GM19467 (cell line): ENCODE results near the gene SLC16A5.
A peak's percentile ranks its signal among the peaks of the same experiment; 100 is the strongest.
"Not testable (repeated sequence)": the region's sequence is repeated elsewhere in the genome, so short reads cannot be mapped to it uniquely, and the experiment has no call there.

Experiments used
- ATAC-seq: cut with Tn5 transposase; IDR thresholded peaks from one replicate; pipeline ENCODE4 v1.9.1; 2021; ENCODE audit warnings: mild to moderate bottlenecking, moderate library complexity; ENCODE audit not compliant: unreplicated experiment

The SLC16A5 gene, protein sequence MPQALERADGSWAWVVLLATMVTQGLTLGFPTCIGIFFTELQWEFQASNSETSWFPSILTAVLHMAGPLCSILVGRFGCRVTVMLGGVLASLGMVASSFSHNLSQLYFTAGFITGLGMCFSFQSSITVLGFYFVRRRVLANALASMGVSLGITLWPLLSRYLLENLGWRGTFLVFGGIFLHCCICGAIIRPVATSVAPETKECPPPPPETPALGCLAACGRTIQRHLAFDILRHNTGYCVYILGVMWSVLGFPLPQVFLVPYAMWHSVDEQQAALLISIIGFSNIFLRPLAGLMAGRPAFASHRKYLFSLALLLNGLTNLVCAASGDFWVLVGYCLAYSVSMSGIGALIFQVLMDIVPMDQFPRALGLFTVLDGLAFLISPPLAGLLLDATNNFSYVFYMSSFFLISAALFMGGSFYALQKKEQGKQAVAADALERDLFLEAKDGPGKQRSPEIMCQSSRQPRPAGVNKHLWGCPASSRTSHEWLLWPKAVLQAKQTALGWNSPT

DNA sequence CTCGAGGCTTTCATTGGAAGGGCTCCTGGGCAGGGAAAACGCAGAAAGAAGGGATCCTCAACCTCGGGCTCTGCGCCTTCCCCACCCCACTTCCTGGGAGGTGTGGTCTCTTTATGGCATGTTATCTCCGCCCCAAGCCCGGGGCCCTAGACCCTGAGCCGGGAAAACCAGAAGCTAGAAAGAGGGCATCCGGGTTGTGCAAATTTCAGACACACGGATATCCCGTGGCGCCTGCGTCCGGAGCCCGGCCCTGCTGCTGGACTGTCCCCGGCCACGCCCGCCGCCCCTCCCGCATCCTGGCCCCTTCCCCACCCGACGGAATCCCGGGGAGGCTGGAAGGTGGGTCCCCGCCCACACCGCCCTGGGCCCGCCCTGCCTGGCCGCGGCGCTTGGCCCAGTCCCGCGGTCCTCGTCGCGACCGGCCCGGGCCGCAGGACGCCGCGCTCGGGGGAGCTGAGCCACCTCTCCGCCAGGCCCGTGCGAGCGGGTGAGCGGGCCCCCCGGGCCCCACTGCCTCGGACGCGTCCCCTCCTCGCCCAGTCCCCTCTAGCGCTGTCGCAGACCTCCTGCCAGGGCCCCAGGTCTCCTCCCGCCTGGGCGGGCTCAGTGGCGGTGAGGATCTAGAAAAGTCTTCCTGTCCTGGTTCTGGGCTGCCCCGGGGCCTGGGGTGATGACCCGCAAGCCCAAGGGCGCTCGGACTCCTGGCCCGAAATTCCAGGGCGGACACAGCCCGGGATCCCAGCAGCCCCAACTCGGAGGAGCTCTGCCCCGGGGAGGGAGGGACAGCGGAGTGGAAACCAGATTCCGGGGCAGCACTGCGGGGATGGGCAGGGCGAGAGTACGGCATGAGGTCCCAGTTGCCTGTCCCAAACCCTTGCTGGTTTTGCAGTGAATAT, at the start of gene SLC16A5:
Gene SLC16A5 (plus strand): TSS at position 397 of the 896 bp plus-strand sequence. CDS start 5,683 bp downstream, outside the sequence.
- peak; percentile 54 for ATAC-seq

DNA sequence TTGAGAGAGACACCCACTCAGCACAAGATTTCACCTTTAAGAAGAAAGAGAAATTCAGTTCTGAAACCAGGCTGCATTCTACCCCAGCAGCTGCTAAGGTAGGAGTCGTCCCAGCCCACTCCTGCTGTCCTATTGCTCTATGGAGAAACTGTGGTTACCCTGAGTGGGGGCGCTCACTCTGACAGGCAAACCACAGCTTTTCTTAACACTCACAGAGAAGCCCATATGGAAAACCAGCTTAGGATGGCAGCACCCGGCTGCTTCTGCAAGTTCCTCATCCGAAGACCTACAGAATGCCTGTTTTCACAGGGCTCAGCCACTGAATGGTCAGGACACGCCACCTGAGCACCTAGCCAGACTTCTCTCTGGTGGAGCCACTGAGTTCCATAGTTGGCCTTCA, 48.5 kb upstream of the SLC16A5 start:
- ATAC-seq, result no peak

GRCh38 chr17:75041656-75042280, 46.0 kb upstream of the SLC16A5 start:
- ATAC-seq, result no peak

DNA sequence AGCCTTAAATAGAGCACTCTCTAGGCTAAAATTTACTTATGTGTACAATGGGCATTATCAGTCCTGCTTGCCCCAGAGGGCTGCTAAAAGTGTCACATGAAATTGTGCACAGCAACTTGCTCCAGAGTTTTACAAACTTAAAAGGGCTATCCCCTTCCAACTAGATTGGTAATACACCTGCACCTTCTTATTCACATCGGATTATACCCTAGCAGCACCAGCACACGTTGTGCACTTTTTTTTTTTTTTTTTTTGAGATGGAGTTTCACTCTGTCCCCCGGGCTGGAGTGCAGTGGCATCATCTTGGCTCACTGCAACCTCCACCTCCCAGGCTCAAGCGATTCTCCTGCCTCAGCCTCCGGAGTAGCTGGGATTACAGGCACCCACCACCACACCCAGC, 44.0 kb upstream of the SLC16A5 start:
- not testable (repeated sequence) for ATAC-seq

DNA sequence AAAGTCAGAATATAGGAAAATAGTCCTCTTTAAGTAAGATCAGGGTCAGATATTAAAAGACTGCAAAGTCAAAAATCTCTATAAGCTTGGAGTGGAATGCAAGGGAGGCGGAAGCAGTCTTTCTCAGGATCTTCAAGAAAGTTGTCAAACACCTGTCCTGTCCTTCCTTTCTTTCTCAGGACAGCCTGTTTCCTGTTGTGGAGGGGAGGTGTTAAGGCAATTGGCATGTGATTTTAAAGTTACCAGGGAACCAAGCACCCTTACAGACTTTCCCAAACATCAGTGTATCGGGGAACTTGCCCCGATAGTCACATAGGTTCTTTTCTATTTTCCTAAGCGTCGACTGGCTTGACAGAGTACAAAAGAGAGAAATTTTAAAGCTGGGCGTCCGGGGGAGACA, 43.0 kb upstream of the SLC16A5 start:
- ATAC-seq, result no peak

DNA sequence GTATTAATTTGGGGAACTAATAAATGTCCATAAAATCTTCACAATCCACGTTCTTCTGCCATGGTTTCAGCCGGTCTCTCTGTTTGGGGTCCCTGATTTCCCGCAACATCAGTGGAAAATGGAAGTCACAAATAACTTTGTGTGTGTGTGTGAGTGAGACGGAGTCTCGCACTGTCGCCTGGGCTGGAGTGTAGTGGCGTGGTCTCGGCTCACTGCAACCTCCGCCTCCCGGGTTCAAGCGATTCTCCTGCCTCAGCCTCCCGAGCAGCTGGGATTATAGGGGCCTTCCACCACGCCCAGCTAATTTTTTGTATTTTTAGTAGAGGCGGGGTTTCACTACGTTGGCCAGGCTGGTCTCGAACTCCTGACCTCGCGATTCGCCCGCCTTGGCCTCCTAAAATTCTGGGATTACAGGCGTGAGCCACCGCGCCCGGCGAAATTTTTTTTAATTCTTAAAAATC, 41.8 kb upstream of the SLC16A5 start:
- ATAC-seq, result not testable (repeated sequence)

DNA sequence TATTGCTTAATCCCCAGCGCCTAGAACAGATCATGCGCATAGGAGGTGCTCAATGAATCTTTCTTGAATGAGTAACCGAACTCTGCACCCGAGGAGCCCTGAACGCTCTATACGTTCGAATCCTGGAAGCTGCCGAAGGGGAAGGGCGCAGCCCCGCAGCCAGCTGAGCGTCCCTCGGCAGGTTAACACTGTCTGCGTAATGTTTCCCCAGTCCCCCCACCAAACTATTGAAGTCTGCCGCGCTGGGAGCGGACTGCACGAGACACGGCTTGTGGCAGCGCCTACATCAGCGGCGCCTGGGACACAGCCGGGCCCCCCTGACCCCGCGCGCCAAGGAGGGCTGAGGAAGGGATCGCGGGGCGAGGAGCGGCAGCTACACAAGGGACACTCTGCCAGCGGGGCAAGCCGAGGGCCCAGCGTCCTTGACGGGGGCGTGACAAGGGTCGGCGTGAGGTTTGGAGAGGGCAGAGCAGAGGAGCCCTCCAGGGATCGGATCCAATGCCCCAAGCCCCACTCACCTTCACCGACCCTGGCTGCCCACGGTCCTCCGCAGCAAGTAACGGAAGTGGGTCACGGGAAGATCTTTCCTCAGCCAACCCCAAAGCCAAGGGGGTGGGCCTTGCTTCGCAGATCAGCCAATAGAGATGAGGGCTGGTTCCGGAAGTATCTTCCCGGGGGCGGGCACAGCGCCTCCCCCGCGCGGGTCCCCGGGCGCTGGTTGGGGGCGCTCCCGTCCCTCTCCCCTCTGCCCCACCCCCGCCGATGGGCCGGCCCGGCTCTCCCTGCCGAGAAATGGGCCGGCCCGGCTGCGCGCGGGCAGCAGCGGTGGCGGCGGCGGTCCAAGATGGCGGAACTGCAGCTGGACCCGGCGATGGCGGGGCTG, 41.1 kb upstream of the SLC16A5 start, which contains the start of the genes ATP5PD and KCTD2:
Gene ATP5PD (minus strand): TSS at position 563 of the 883 bp plus-strand sequence. CDS start 4,319 bp downstream, outside the sequence.
Gene KCTD2 (plus strand): TSS at position 819 of the 883 bp plus-strand sequence. CDS start 26 bp downstream, at position 845.
- peak; percentile 94 for ATAC-seq

GRCh38 chr17:75047398-75048098, 40.2 kb upstream of the SLC16A5 start:
- ATAC-seq, result no peak

GRCh38 chr17:75048249-75048878, 39.4 kb upstream of the SLC16A5 start:
- no peak for ATAC-seq

GRCh38 chr17:75049057-75049456, 38.7 kb upstream of the SLC16A5 start:
- ATAC-seq, result no peak

- ATAC-seq, result no peak
Observed at GRCh38 chr17:75049706-75050105, 38.0 kb upstream of the SLC16A5 start.

DNA sequence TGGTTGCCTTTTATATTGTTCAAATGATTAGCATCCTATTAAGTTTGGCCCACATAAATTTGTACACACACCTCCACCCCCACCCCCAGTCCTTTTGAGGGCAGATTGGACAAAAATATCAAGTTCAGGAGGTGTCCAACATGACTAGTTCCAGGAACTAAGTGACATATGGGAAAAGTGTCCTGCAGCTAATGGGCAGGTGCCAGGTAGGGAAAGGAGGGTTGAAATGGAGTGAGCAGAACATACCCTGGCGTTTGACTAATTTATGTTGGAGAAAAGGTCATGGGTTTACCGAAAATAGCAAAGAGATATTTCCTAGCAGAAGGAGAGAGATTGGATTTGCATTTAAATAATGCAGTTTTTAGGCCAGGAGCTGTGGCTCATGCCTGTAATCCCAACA, 35.8 kb upstream of the SLC16A5 start:
- no peak for ATAC-seq

GRCh38 chr17:75059369-75060345, 28.1 kb upstream of the SLC16A5 start:
- ATAC-seq, result no peak

GRCh38 chr17:75060434-75061054, 27.2 kb upstream of the SLC16A5 start:
- no peak for ATAC-seq

DNA sequence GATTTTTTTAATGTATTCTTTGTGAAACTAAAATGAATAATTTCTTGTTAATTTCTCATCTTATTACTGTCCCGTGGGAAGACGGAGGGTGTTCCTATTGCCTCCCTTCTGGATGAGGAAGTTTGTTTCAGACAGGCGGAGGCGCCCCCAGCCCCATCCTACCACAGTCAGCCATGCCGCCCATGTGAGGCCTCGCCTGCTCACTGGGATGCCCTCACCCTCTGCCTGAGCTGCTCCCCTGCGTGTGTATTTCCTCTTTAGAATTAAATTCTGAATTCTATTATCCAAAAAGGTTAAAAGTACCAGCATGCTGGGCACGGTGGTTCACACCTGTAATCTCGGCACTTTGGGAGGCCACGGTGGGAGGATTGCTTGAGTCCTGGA, 26.7 kb upstream of the SLC16A5 start:
- ATAC-seq, result no peak

DNA sequence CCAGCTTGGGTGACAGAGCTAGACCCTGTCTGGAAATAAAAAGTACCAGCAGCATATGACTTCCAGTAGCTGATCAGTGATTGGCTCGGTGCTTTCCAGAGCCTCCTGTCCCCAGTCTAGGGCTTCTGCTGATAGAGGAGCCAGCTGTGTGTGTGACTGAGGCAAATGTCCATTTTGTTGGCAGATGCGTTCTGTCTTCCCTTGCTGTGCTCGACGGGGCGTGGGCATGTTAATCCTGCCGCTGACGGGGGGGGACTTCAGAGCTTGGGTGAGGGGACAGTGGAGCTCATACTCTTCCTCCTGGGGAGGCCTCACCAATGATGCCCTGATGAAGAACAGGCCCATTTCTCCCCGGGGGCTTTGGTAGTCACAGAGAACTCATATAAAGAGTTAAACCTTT, 26.1 kb upstream of the SLC16A5 start:
- no peak for ATAC-seq

- ATAC-seq, result no peak
Observed at GRCh38 chr17:75063201-75063600, 24.6 kb upstream of the SLC16A5 start.
